IMR-90 (cell line): ENCODE data around the gene CDIP1. TPM values are rescaled to one million over a fixed set of nuclear protein-coding genes. Genes with fewer than 3 reads are reported as not detected.

Experiments
- ATAC-seq: fragments of 200-7000 bp; cut with Tn5 transposase; 2 replicates; pipeline ENCODE4 v1.9.1; 2020; ENCODE audit warnings: low read depth, mild to moderate bottlenecking, moderate library complexity
- BruUV-seq: library from RNA; stranded (reverse); fragments of 400-500 nt; replicated peaks from 2 replicates; lab custom pipeline; 2021; lab: Mats Ljungman, UMichigan
- CTCF ChIA-PET: fragments of 300-600 bp; formaldehyde crosslinking; extraction: SDS; loops from one replicate; lab custom pipeline; 2021; ENCODE audit warnings: antibody characterized with exemption; lab: Yijun Ruan, JAX
- POLR2A ChIA-PET: fragments of 300-600 bp; sonication (Branson Sonifier 250); formaldehyde crosslinking; loops from one replicate; lab custom pipeline; 2022; ENCODE audit warnings: antibody characterized with exemption; ENCODE audit not compliant: unreplicated experiment; lab: Charles Lee
- DNase-seq: peaks from one replicate; pipeline ENCODE4 v3.0.0; 2013
- H2AFZ ChIP-seq: replicated peaks from 2 replicates; pipeline ENCODE3; 2013; ENCODE audit warnings: low read length, mild to moderate bottlenecking; ENCODE audit not compliant: poor library complexity
- H2AK5ac ChIP-seq: 2 replicates; pipeline ENCODE4 v1.6.1; 2013; ENCODE audit warnings: low read depth, low read length, inconsistent platforms
- H2AK9ac ChIP-seq: replicated peaks from 2 replicates; pipeline ENCODE3; 2013; ENCODE audit warnings: mild to moderate bottlenecking, low read depth, low read length, moderate library complexity; ENCODE audit not compliant: poor library complexity
- H2BK120ac ChIP-seq: 2 replicates; pipeline ENCODE4 v1.6.1; 2013; ENCODE audit warnings: low read depth, low read length, inconsistent platforms
- H2BK15ac ChIP-seq: 3 replicates; pipeline ENCODE4 v1.6.1; 2013; ENCODE audit warnings: low read depth, low read length, inconsistent platforms
- H2BK20ac ChIP-seq: 2 replicates; pipeline ENCODE4 v1.6.1; 2013; ENCODE audit warnings: low read depth, mild to moderate bottlenecking, inconsistent platforms, low read length, moderate library complexity
- H2BK5ac ChIP-seq: 2 replicates; pipeline ENCODE4 v1.6.1; 2013; ENCODE audit warnings: mild to moderate bottlenecking, low read depth, low read length, inconsistent platforms; ENCODE audit not compliant: poor library complexity, severe bottlenecking
- H3K14ac ChIP-seq: replicated peaks from 2 replicates; pipeline ENCODE4 v1.6.1; 2013; ENCODE audit warnings: low read depth, low read length, inconsistent platforms
- H3K18ac ChIP-seq: 2 replicates; pipeline ENCODE4 v1.6.1; 2013; ENCODE audit warnings: low read depth, low read length, control low read depth
- H3K23ac ChIP-seq: 2 replicates; pipeline ENCODE4 v1.6.1; 2013; ENCODE audit warnings: low read depth, low read length, inconsistent platforms
- H3K27ac ChIP-seq: 2 replicates; pipeline ENCODE4 v1.5.1; 2013; ENCODE audit warnings: mild to moderate bottlenecking, control low read depth, low read length; ENCODE audit not compliant: insufficient read depth
- H3K27me3 ChIP-seq: 2 replicates; pipeline ENCODE4 v1.6.1; 2013; ENCODE audit warnings: low read length; ENCODE audit not compliant: control insufficient read depth, insufficient read depth
- H3K36me3 ChIP-seq: 2 replicates; pipeline ENCODE4 v1.6.1; 2013; ENCODE audit warnings: low read length, mixed read lengths; ENCODE audit not compliant: control insufficient read depth, insufficient read depth
- H3K4ac ChIP-seq: 2 replicates; pipeline ENCODE4 v1.6.1; 2013; ENCODE audit warnings: low read depth, low read length, inconsistent platforms
- H3K4me1 ChIP-seq: 2 replicates; pipeline ENCODE4 v1.6.1; 2013; ENCODE audit warnings: low read length, mixed read lengths; ENCODE audit not compliant: control insufficient read depth, insufficient read depth
- H3K4me2 ChIP-seq: 2 replicates; pipeline ENCODE4 v1.6.1; 2013; ENCODE audit warnings: low read depth, mild to moderate bottlenecking, control low read depth, low read length, moderate library complexity
- H3K4me3 ChIP-seq: 2 replicates; pipeline ENCODE4 v1.5.1; 2013; ENCODE audit warnings: low read depth, mild to moderate bottlenecking, control low read depth, low read length, moderate library complexity; ENCODE audit not compliant: insufficient read depth
- H3K56ac ChIP-seq: 2 replicates; pipeline ENCODE4 v1.6.1; 2013; ENCODE audit warnings: low read length, inconsistent platforms; ENCODE audit not compliant: insufficient read depth; ENCODE audit errors: extremely low read depth
- H3K79me1 ChIP-seq, 2 experiments: 2 replicates each; pipeline ENCODE4 v1.6.1; 2013; ENCODE audit warnings: low read length in 2 of 2, inconsistent platforms in 1 of 2, low read depth in 1 of 2
- H3K9ac ChIP-seq: 2 replicates; pipeline ENCODE4 v1.6.1; 2013; ENCODE audit warnings: low read depth, low read length, control low read depth
- H3K9me1 ChIP-seq: 2 replicates; pipeline ENCODE4 v1.6.1; 2013; ENCODE audit warnings: low read length, inconsistent platforms; ENCODE audit not compliant: insufficient read depth
- H3K9me3 ChIP-seq: 2 replicates; pipeline ENCODE4 v1.6.1; 2013; ENCODE audit warnings: low read length; ENCODE audit not compliant: control insufficient read depth, insufficient read depth
- H4K20me1 ChIP-seq: 2 replicates; pipeline ENCODE4 v1.6.1; 2013; ENCODE audit warnings: low read length, inconsistent platforms; ENCODE audit not compliant: insufficient read depth
- H4K5ac ChIP-seq: 2 replicates; pipeline ENCODE4 v1.6.1; 2013; ENCODE audit warnings: mild to moderate bottlenecking, low read depth, low read length, control low read depth
- H4K8ac ChIP-seq, 2 experiments: 2 replicates each; pipeline ENCODE4 v1.6.1; 2013; ENCODE audit warnings: low read depth in 2 of 2, low read length in 2 of 2, control low read depth in 1 of 2, inconsistent platforms in 1 of 2
- H4K91ac ChIP-seq: 2 replicates; pipeline ENCODE4 v1.6.1; 2013; ENCODE audit warnings: low read depth, low read length, inconsistent platforms; ENCODE audit not compliant: insufficient read depth
- BHLHE40 ChIP-seq: fragments of 150-350 bp; IDR thresholded peaks from 2 replicates; pipeline ENCODE4 v1.6.1; 2016; ENCODE audit warnings: mild to moderate bottlenecking, low read depth, low read length
- CEBPB ChIP-seq: IDR thresholded peaks from 2 replicates; pipeline ENCODE4 v1.6.1; 2012; ENCODE audit warnings: low read depth, low read length, improper control_type of control experiment
- CHD1 ChIP-seq: IDR thresholded peaks from 2 replicates; pipeline ENCODE4 v1.6.1; 2012; ENCODE audit warnings: low read depth, low read length, improper control_type of control experiment
- FOS ChIP-seq: fragments of 150-350 bp; IDR thresholded peaks from 2 replicates; pipeline ENCODE4 v1.6.1; 2016; ENCODE audit warnings: low read depth, low read length
- MAFK ChIP-seq: IDR thresholded peaks from 2 replicates; pipeline ENCODE4 v1.6.1; 2012; ENCODE audit warnings: low read depth, low read length, improper control_type of control experiment
- MAZ ChIP-seq: IDR thresholded peaks from 2 replicates; pipeline ENCODE4 v1.6.1; 2012; ENCODE audit warnings: low read depth, mild to moderate bottlenecking, low read length, improper control_type of control experiment, moderate library complexity, borderline replicate concordance
- MXI1 ChIP-seq: IDR thresholded peaks from 2 replicates; pipeline ENCODE4 v1.6.1; 2012; ENCODE audit warnings: low read depth, mild to moderate bottlenecking, low read length, moderate library complexity, borderline replicate concordance
- NFE2L2 ChIP-seq: fragments of 150-350 bp; IDR thresholded peaks from 2 replicates; pipeline ENCODE4 v1.6.1; 2016; ENCODE audit warnings: low read depth, mild to moderate bottlenecking, low read length
- POLR2A ChIP-seq: IDR thresholded peaks from 2 replicates; pipeline ENCODE4 v1.6.1; 2012; ENCODE audit warnings: mild to moderate bottlenecking, low read depth, low read length
- RAD21 ChIP-seq: IDR thresholded peaks from 2 replicates; pipeline ENCODE4 v1.6.1; 2012; ENCODE audit warnings: low read length, improper control_type of control experiment
- RCOR1 ChIP-seq: IDR thresholded peaks from 2 replicates; pipeline ENCODE4 v1.6.1; 2012; ENCODE audit warnings: mild to moderate bottlenecking, low read length, improper control_type of control experiment; ENCODE audit not compliant: insufficient replicate concordance
- RFX5 ChIP-seq: IDR thresholded peaks from 2 replicates; pipeline ENCODE4 v1.8.0; 2012; ENCODE audit warnings: low read depth, mild to moderate bottlenecking, low read length, moderate library complexity
- SMC3 ChIP-seq: fragments of 150-350 bp; IDR thresholded peaks from 2 replicates; pipeline ENCODE4 v1.6.1; 2016; ENCODE audit warnings: low read depth, mild to moderate bottlenecking, antibody characterized with exemption, low read length, moderate library complexity
- dilution Hi-C: fragments of 300-500 bp; cut with HindIII; formaldehyde crosslinking; loops from one replicate; pipeline ENCODE4 v1.14.3; 2018; ENCODE audit warnings: low sequenced_read_pairs; ENCODE audit not compliant: unreplicated experiment
- in situ Hi-C: fragments of 300-500 bp; cut with MboI; formaldehyde crosslinking; loops from 3 replicates; pipeline ENCODE4 v1.14.3; 2019; ENCODE audit warnings: low sequenced_read_pairs, inconsistent platforms, mixed read lengths
- intact Hi-C: fragments of 100-400 bp; cut with micrococcal nuclease; formaldehyde crosslinking; loops from 2 replicates; pipeline ENCODE4 v1.10.0; 2022
- polyA plus RNA-seq, 3 experiments: library from polyadenylated mRNA; depleted of rRNA; stranded (reverse); fragments of >200 nt; gene quantifications; 2 replicates each; pipeline ENCODE4 v1.2.3, GENCODE V29; 2012; ENCODE audit warnings: low replicate concordance in 1 of 3
- total RNA-seq: library from RNA; depleted of rRNA; stranded (reverse); fragments of >200 nt; gene quantifications from 2 replicates; pipeline ENCODE4 v1.2.3, GENCODE V29; 2012
- TF ChIP-seq, protein P1 (sequence below): fragments of 150-350 bp; IDR thresholded peaks from 2 replicates; pipeline ENCODE4 v1.6.1; 2017; ENCODE audit warnings: mild to moderate bottlenecking, antibody characterized with exemption, low read length, low read depth
- TF ChIP-seq, protein P2 (sequence below): conservative IDR thresholded peaks from 2 replicates; pipeline ENCODE4 v1.5.1; 2012; ENCODE audit warnings: mild to moderate bottlenecking, low read depth, low read length, improper control_type of control experiment
- TF ChIP-seq, protein P3 (sequence below): fragments of 150-350 bp; IDR thresholded peaks from 2 replicates; pipeline ENCODE4 v1.6.1; 2016; ENCODE audit warnings: low read depth, mild to moderate bottlenecking, low read length, moderate library complexity, borderline replicate concordance

Gene CDIP1
- total and polyA plus RNA-seq, 2 of the 4 experiments (the other 2 are of a cell fraction), result 4.8 to 14.6 TPM

DNA sequence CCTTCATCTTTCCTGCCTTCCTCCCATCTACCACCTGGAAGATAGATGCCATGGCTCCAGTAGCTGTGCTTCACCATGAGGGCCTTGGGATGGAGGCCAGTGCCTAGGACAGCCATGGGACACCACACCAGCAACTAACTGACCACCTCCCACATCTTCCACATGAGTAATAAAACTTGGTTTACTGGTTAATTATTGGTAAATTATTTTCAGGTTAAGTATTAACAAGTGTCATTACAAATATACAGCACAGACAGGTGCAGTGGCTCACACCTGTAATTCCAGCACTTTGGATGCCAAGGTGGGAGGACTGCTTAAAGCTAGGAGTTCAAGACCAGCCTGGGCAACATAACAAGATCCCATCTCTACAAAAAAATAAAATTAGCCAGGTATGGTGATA, 14.0 kb downstream of the CDIP1 start:
- H4K20me1 ChIP-seq, result peaks cover 18% of the 10 kb centered on the region
- H4K91ac ChIP-seq, result no peak overlapping the region
- no peak overlapping the region for H2BK15ac ChIP-seq
- no peak overlapping the region for H3K27ac ChIP-seq
- no peaks in the 10 kb centered on the region for H3K9me3 ChIP-seq
- CTCF ChIA-PET, result no interaction called here
- no peak overlapping the region for H3K56ac ChIP-seq
- H3K14ac ChIP-seq, result no peak overlapping the region
- no peak overlapping the region for H4K5ac ChIP-seq
- no TSS peak for BruUV-seq
- DNase-seq (no peak), ATAC-seq (no peak)
- H3K79me1 ChIP-seq, result peaks cover 0 to 70% of the 10 kb centered on the region in 2 experiments; a peak in 3 of 4 replicates
- TF ChIP-seq, protein P1, sequence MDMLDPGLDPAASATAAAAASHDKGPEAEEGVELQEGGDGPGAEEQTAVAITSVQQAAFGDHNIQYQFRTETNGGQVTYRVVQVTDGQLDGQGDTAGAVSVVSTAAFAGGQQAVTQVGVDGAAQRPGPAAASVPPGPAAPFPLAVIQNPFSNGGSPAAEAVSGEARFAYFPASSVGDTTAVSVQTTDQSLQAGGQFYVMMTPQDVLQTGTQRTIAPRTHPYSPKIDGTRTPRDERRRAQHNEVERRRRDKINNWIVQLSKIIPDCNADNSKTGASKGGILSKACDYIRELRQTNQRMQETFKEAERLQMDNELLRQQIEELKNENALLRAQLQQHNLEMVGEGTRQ, result no peak
- TF ChIP-seq POLR2A, result no peak
- TF ChIP-seq RAD21, result no peak
- TF ChIP-seq RFX5, result no peak
- no peak for TF ChIP-seq MXI1
- no peak for TF ChIP-seq NFE2L2
- no peak for TF ChIP-seq CEBPB
- no peak for TF ChIP-seq BHLHE40
- TF ChIP-seq SMC3, result no peak
- TF ChIP-seq MAFK, result no peak
- TF ChIP-seq FOS, result no peak
- TF ChIP-seq, protein P2, sequence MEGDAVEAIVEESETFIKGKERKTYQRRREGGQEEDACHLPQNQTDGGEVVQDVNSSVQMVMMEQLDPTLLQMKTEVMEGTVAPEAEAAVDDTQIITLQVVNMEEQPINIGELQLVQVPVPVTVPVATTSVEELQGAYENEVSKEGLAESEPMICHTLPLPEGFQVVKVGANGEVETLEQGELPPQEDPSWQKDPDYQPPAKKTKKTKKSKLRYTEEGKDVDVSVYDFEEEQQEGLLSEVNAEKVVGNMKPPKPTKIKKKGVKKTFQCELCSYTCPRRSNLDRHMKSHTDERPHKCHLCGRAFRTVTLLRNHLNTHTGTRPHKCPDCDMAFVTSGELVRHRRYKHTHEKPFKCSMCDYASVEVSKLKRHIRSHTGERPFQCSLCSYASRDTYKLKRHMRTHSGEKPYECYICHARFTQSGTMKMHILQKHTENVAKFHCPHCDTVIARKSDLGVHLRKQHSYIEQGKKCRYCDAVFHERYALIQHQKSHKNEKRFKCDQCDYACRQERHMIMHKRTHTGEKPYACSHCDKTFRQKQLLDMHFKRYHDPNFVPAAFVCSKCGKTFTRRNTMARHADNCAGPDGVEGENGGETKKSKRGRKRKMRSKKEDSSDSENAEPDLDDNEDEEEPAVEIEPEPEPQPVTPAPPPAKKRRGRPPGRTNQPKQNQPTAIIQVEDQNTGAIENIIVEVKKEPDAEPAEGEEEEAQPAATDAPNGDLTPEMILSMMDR, result no peak
- no peak for TF ChIP-seq RCOR1
- TF ChIP-seq, protein P3, sequence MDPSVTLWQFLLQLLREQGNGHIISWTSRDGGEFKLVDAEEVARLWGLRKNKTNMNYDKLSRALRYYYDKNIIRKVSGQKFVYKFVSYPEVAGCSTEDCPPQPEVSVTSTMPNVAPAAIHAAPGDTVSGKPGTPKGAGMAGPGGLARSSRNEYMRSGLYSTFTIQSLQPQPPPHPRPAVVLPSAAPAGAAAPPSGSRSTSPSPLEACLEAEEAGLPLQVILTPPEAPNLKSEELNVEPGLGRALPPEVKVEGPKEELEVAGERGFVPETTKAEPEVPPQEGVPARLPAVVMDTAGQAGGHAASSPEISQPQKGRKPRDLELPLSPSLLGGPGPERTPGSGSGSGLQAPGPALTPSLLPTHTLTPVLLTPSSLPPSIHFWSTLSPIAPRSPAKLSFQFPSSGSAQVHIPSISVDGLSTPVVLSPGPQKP, result no peak
- no peak for TF ChIP-seq CHD1
- no peak for TF ChIP-seq MAZ
- no peak overlapping the region for H2BK120ac ChIP-seq
- H2AFZ ChIP-seq, result no peak overlapping the region
- no peak overlapping the region for H3K18ac ChIP-seq
- no peaks in the 10 kb centered on the region for H3K36me3 ChIP-seq
- no peak overlapping the region for H3K4ac ChIP-seq
- H2AK5ac ChIP-seq, result 0 out of 2 replicates have a peak overlapping the region, but pooled peaks have one; percentile 18
- POLR2A ChIA-PET, result no interaction called here
- peaks cover 13% of the 10 kb centered on the region for H3K4me1 ChIP-seq
- no peak overlapping the region for H3K4me2 ChIP-seq
- no peak overlapping the region for H2BK5ac ChIP-seq
- H3K27me3 ChIP-seq, result no peaks in the 10 kb centered on the region
- H3K9ac ChIP-seq, result no peak overlapping the region
- no peak overlapping the region for H2AK9ac ChIP-seq
- H3K4me3 ChIP-seq, result no peak overlapping the region
- dilution Hi-C loops, result no loop called here
- H2BK20ac ChIP-seq, result no peak overlapping the region
- H3K23ac ChIP-seq, result no peak overlapping the region
- H3K9me1 ChIP-seq, result peaks cover 29% of the 10 kb centered on the region
- H4K8ac ChIP-seq, result no peak overlapping the region
- intact Hi-C loops, result no loop called here
- in situ Hi-C loops, result loop anchor here (25.0 kb wide), 1 partner anchor 438 kb away; the partner anchor contains the start of gene SEC14L5
